Measurements from ENCODE around the gene MACROD1.
"Not testable (repeated sequence)": the region's sequence is repeated elsewhere in the genome, so short reads cannot be mapped to it uniquely, and the experiment has no call there.

Gene MACROD1

GRCh38 chr11:64051297-64051696 lies 114.6 kb downstream of the MACROD1 start:
- DNase-seq: no peak

GRCh38 chr11:64049509-64049908 lies 116.4 kb downstream of the MACROD1 start:
- no peak for DNase-seq

- DNase-seq: no peak
Observed at GRCh38 chr11:64048042-64048854, 117.7 kb downstream of the MACROD1 start.

- DNase-seq: not testable (repeated sequence)
Observed at GRCh38 chr11:64047373-64047772, 118.5 kb downstream of the MACROD1 start.

DNA sequence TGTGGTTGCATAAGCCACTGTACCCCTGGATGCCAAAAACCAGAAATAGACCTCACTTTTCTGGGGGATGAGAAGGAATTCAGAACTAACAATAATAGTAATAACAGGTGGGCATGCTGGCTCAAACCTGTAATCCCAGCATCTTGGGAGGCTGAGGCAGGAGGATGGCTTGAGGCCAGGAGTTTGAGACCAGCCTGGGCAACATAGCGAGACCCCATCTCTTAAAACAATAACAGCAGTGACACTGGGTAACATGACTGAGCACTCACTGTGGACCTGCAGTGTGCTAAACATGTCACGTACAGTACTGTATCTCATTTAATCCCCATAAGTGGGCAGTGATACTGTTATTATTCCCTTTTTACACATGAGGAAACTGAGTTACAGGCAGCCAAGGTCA lies 120.2 kb downstream of the MACROD1 start:
- no peak for DNase-seq

GRCh38 chr11:64044730-64045393 lies 121.1 kb downstream of the MACROD1 start:
- no peak for DNase-seq

DNA sequence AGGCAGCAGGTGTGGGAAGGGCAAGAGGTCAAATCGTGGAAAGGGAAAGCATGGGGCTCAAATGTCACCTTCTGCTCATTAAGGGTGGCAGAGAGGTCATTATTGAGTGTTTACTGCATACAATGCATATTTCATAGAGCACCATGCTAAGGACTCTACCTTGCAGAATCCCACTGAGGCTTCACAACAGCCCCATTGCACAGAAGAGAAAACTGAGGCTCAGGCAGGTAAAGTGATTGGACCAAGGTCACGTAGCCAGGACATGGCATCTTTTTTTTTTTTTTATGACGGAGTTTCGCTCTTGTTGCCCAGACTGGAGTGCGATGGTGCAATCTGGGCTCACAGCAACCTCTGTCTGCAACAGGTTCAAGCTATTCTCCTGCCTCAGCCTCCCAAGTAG lies 122.4 kb downstream of the MACROD1 start:
- DNase-seq: no peak

- no peak for DNase-seq
Observed at GRCh38 chr11:64042301-64042700, 123.6 kb downstream of the MACROD1 start.

GRCh38 chr11:64041846-64042245 lies 124.1 kb downstream of the MACROD1 start:
- no peak for DNase-seq

- no peak for DNase-seq
Observed at GRCh38 chr11:64040684-64041322, 125.1 kb downstream of the MACROD1 start.

GRCh38 chr11:64039012-64039665 lies 126.8 kb downstream of the MACROD1 start:
- no peak for DNase-seq

GRCh38 chr11:64038500-64038899 lies 127.4 kb downstream of the MACROD1 start:
- no peak for DNase-seq

DNA sequence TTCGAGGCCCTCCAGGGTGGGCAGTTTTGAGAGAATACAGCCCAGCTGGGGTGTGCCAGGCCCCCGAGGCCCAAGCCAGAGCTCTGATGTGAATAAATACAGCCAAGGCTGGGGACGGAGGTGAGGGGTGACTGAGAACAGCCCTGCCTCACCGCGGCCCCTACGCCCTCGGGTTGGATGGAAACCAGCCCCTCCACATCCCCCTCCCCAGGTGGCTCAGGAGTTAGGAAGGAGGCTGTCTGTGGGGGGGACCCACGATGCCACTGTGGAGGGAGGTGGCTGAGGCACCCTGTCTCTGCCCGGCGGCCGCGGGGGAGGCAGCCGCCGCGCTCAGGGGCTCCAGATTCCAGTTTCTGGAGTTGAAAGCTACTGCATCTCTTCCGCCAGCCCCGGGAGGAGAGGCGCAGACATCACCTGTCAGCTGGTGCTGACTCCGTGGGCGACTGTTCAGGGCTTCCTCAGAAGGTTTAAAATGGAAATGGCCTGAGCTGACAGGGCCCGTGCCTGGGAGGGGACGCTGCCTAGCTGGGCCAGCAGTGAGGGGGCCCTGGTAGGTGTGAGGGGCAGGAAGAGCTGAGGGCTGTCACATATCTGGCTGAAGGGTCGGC lies 128.8 kb downstream of the MACROD1 start:
- no peak for DNase-seq

GRCh38 chr11:64036087-64037026 lies 129.6 kb downstream of the MACROD1 start:
- DNase-seq: no peak

DNA sequence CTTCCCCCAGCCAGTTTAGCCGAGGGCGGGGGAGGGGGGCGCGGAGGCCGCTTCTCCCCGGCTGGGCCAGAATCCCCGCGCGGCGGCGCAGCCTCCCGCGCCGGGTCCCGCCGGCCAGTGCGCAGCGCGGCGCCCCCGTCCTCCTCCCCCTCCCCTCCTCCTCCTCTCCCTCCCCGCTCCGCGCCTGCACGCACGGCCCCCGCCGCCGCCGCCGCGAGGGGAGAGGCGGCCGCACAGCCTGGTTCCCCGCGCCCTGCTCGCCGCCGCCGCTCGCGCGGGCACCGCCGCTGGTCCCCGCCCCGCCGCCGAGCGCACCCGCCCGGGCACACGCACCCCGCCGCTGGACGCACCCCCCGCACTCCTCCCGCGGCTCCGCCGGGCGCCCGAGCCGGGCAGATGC lies 130.3 kb downstream of the MACROD1 start, which contains the start of gene FLRT1:
Gene FLRT1, plus strand, starts transcription at position 356 of the 400 bp plus-strand sequence. CDS start 80,337 bp downstream, outside the sequence.
- DNase-seq: no peak

DNA sequence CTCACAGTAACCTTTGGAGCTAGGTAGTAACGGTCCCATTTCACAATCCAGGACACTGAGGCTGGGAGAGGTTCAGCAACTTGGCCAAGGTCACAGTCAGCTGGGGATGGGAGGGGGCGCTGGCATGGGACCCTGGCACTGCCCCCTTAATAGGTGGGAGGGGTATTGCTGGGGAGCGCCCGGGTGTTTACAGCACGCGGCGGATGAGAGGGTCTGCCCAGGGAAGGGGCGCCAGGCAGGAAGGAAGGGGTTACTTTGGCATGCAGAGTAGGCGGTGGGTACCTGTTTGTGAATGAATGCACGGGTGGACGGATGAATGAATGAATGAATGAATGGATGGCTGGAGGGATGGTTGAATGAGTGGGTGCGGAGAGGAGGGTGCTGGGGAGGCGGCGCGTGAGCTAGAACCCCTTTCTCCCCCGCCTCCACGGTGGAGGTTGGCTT lies 130.8 kb downstream of the MACROD1 start:
- DNase-seq: no peak

DNA sequence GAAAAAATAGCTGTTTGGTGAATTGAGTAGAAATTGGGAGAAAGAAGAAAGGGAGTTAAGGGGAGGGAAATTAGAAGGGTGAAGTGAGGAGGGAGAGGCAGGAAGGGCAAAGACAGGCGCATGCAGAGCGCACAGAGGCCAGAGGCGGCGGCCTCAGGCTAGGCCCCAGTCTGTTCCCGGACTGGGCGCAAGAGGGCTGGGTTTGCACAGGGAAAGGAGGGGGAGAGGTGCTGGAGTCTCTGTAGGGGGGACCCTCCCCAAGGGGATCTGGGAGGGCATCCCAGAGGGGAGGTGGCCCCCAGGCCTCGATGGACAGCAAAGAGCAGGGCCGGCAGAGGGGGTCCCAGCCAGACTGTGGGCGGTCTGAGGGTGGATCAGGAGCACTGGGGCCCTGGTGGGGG lies 131.5 kb downstream of the MACROD1 start:
- DNase-seq: no peak

GRCh38 chr11:64032050-64032449 lies 133.9 kb downstream of the MACROD1 start:
- DNase-seq: no peak

- DNase-seq: no peak
Observed at GRCh38 chr11:64031001-64031400, 134.9 kb downstream of the MACROD1 start.

GRCh38 chr11:64029773-64030172 lies 136.1 kb downstream of the MACROD1 start:
- DNase-seq: no peak

GRCh38 chr11:64028398-64029115 lies 137.4 kb downstream of the MACROD1 start:
- DNase-seq: no peak

Data from stimulated activated naive CD4-positive, alpha-beta T cell (primary cell).